ENCODE measurements around the gene PLCB4.

The PLCB4 gene

GRCh38 chr20:9349249-9349648, 280.4 kb downstream of the PLCB4 start:
- no peak for TF ChIP-seq CTCF (IDR thresholded peaks at IDR 0.05; ENCODE audit: low read depth, low read length)
- H3K4me3 ChIP-seq (ENCODE audit: low read depth, low read length) = no peak overlapping the region

- H3K4me3 ChIP-seq (ENCODE audit: low read depth, low read length) = no peak overlapping the region
- TF ChIP-seq CTCF (IDR thresholded peaks at IDR 0.05; ENCODE audit: low read depth, low read length) = no peak
These were observed 283.9 kb downstream of the PLCB4 start for GRCh38 chr20:9352739-9353138.

GRCh38 chr20:9353180-9353915, 284.5 kb downstream of the PLCB4 start:
- no peak overlapping the region for H3K4me3 ChIP-seq (ENCODE audit: low read depth, low read length)
- TF ChIP-seq CTCF (IDR thresholded peaks at IDR 0.05; ENCODE audit: low read depth, low read length) = peak; percentile 16

- no peak for TF ChIP-seq CTCF (IDR thresholded peaks at IDR 0.05; ENCODE audit: low read depth, low read length)
- no peak overlapping the region for H3K4me3 ChIP-seq (ENCODE audit: low read depth, low read length)
These were observed 285.0 kb downstream of the PLCB4 start for GRCh38 chr20:9353916-9354276.

- no peak overlapping the region for H3K4me3 ChIP-seq (ENCODE audit: low read depth, low read length)
- no peak for TF ChIP-seq CTCF (IDR thresholded peaks at IDR 0.05; ENCODE audit: low read depth, low read length)
These were observed 285.7 kb downstream of the PLCB4 start for GRCh38 chr20:9354579-9354978.

- TF ChIP-seq CTCF (IDR thresholded peaks at IDR 0.05; ENCODE audit: low read depth, low read length) = no peak
- no peak overlapping the region for H3K4me3 ChIP-seq (ENCODE audit: low read depth, low read length)
These were observed 289.1 kb downstream of the PLCB4 start for GRCh38 chr20:9358001-9358400.

GRCh38 chr20:9359561-9360308, 290.8 kb downstream of the PLCB4 start:
- no peak overlapping the region for H3K4me3 ChIP-seq (ENCODE audit: low read depth, low read length)

More at GRCh38 chr20:9359561-9360308, 290.8 kb downstream of the PLCB4 start:
- no peak for TF ChIP-seq CTCF (IDR thresholded peaks at IDR 0.05; ENCODE audit: low read depth, low read length)
